H1 (cell line): ENCODE data around the gene ABCC4. TPM values are rescaled to one million over a fixed set of nuclear protein-coding genes. Genes with fewer than 3 reads are reported as not detected.

Experiments
- CTCF ChIA-PET: fragments of 300-600 bp; sonication (Branson Sonifier 250); formaldehyde crosslinking; loops from one replicate; lab custom pipeline; 2021; ENCODE audit not compliant: partially characterized antibody; lab: Charles Lee
- POLR2A ChIA-PET: fragments of 300-600 bp; sonication (Branson Sonifier 250); formaldehyde crosslinking; loops from one replicate; lab custom pipeline; 2021; ENCODE audit warnings: inconsistent platforms; ENCODE audit not compliant: partially characterized antibody; lab: Charles Lee
- DNase-seq, 2 experiments: peaks; one replicate each; pipeline versions ENCODE4 v3.0.0 to v3.0.0-alpha.2; 2010 to 2022; ENCODE audit warnings: low spot score in 2 of 2, low read depth in 1 of 2, mixed read lengths in 1 of 2
- FAIRE-seq: peaks from 2 replicates; lab custom pipeline; 2011; peaks lifted over from hg19 to GRCh38; lab: Jason Lieb, UNC
- H2AFZ ChIP-seq: 2 replicates; pipeline ENCODE4 v1.8.1; 2012; ENCODE audit warnings: low read length, inconsistent platforms
- H2AK5ac ChIP-seq: 2 replicates; pipeline ENCODE4 v1.6.1; 2013; ENCODE audit warnings: low read depth, low read length
- H2BK120ac ChIP-seq: replicated peaks from 2 replicates; pipeline ENCODE3; 2013; ENCODE audit warnings: low read depth, low read length, inconsistent platforms
- H2BK12ac ChIP-seq: 2 replicates; pipeline ENCODE4 v1.6.1; 2013; ENCODE audit warnings: low read depth, low read length
- H2BK15ac ChIP-seq: 2 replicates; pipeline ENCODE4 v1.6.1; 2013; ENCODE audit warnings: low read length
- H2BK20ac ChIP-seq: 2 replicates; pipeline ENCODE4 v1.6.1; 2013; ENCODE audit warnings: low read length
- H2BK5ac ChIP-seq: 2 replicates; pipeline ENCODE4 v1.6.1; 2013; ENCODE audit warnings: low read depth, low read length
- H3K14ac ChIP-seq: 2 replicates; pipeline ENCODE4 v1.6.1; 2013; ENCODE audit warnings: inconsistent platforms; ENCODE audit not compliant: insufficient read length
- H3K18ac ChIP-seq: 2 replicates; pipeline ENCODE4 v1.6.1; 2013; ENCODE audit warnings: low read length; ENCODE audit errors: extremely low read depth
- H3K23ac ChIP-seq: 2 replicates; pipeline ENCODE4 v1.6.1; 2013; ENCODE audit warnings: inconsistent platforms; ENCODE audit not compliant: insufficient read length
- H3K23me2 ChIP-seq: 2 replicates; pipeline ENCODE4 v1.6.1; 2013; ENCODE audit warnings: low read depth, low read length
- H3K27ac ChIP-seq: 2 replicates; pipeline ENCODE4 v1.6.1; 2011; ENCODE audit warnings: low read depth, low read length, inconsistent platforms
- H3K27me3 ChIP-seq, 4 experiments: replicated peaks in 1 of 4; 1 replicate in 1 of 4; 2 replicates in 3 of 4; pipeline versions ENCODE4 v1.6.1 to v1.8.1; 2011 to 2013; ENCODE audit warnings: low read length in 3 of 4, mild to moderate bottlenecking in 3 of 4, inconsistent platforms in 2 of 4, mixed read lengths in 2 of 4, moderate library complexity in 1 of 4; ENCODE audit not compliant: control insufficient read depth in 3 of 4, insufficient read depth in 3 of 4; ENCODE audit errors: extremely low read depth in 1 of 4
- H3K36me3 ChIP-seq, 4 experiments: 2 replicates each; pipeline versions ENCODE4 v1.6.1 to v1.8.1; 2011 to 2013; ENCODE audit warnings: mild to moderate bottlenecking in 4 of 4, low read length in 3 of 4, moderate library complexity in 2 of 4, control low read depth in 1 of 4, inconsistent platforms in 1 of 4; ENCODE audit not compliant: insufficient read depth in 4 of 4, control insufficient read depth in 2 of 4
- H3K4ac ChIP-seq: replicated peaks from 2 replicates; pipeline ENCODE3; 2013; ENCODE audit warnings: low read length, low read depth, mixed read lengths, inconsistent platforms; ENCODE audit not compliant: insufficient read length
- H3K4me1 ChIP-seq, 4 experiments: replicated peaks in 1 of 4; 1 replicate in 1 of 4; 2 replicates in 3 of 4; pipeline versions ENCODE4 v1.6.1 to v1.8.1; 2011 to 2013; ENCODE audit warnings: low read length in 3 of 4, inconsistent platforms in 2 of 4, mixed read lengths in 1 of 4; ENCODE audit not compliant: insufficient read depth in 4 of 4, control insufficient read depth in 3 of 4
- H3K4me2 ChIP-seq, 2 experiments: 2 replicates each; pipeline versions ENCODE4 v1.6.1 to v1.8.1; 2011 to 2013; ENCODE audit warnings: low read depth in 2 of 2, low read length in 2 of 2, control low read depth in 1 of 2, inconsistent platforms in 1 of 2, mild to moderate bottlenecking in 1 of 2; ENCODE audit not compliant: insufficient read depth in 1 of 2
- H3K4me3 ChIP-seq, 4 experiments: fragments of 200-600, 300-600 bp in 1 of 4; sonication (generic), shearing (Covaris generic), sonication (Bioruptor Twin) in 1 of 4; 2 replicates each; pipeline versions ENCODE4 v1.5.1 to v1.8.1; 2011 to 2016; ENCODE audit warnings: low read length in 4 of 4, low read depth in 3 of 4, control low read depth in 2 of 4, inconsistent platforms in 2 of 4, mild to moderate bottlenecking in 2 of 4, mixed read lengths in 1 of 4, moderate library complexity in 1 of 4; ENCODE audit not compliant: insufficient read depth in 2 of 4; ENCODE audit errors: extremely low read depth in 1 of 4
- H3K56ac ChIP-seq: replicated peaks from 2 replicates; pipeline ENCODE3; 2013; ENCODE audit warnings: low read depth, mild to moderate bottlenecking, mixed read lengths, low read length, inconsistent platforms; ENCODE audit not compliant: insufficient read length
- H3K79me1 ChIP-seq: 2 replicates; pipeline ENCODE4 v1.6.1; 2013; ENCODE audit warnings: low read depth, low read length, control low read depth
- H3K79me2 ChIP-seq, 2 experiments: 2 replicates each; pipeline versions ENCODE4 v1.6.1 to v1.8.1; 2012 to 2013; ENCODE audit warnings: low read length in 2 of 2, mild to moderate bottlenecking in 2 of 2, inconsistent platforms in 1 of 2; ENCODE audit not compliant: insufficient read depth in 2 of 2, control insufficient read depth in 1 of 2
- H3K9ac ChIP-seq, 4 experiments: replicated peaks in 1 of 4; 1 replicate in 1 of 4; 2 replicates in 3 of 4; pipeline versions ENCODE4 v1.6.1 to v1.8.1; 2011 to 2013; ENCODE audit warnings: low read depth in 3 of 4, low read length in 3 of 4, control low read depth in 2 of 4, mild to moderate bottlenecking in 2 of 4, moderate library complexity in 2 of 4, inconsistent platforms in 1 of 4; ENCODE audit errors: extremely low read depth in 1 of 4
- H3K9me3 ChIP-seq, 2 experiments: 2 replicates each; pipeline versions ENCODE4 v1.6.1 to v1.8.1; 2012 to 2013; ENCODE audit warnings: mild to moderate bottlenecking in 2 of 2, moderate library complexity in 2 of 2, control low read depth in 1 of 2, inconsistent platforms in 1 of 2, low read depth in 1 of 2, low read length in 1 of 2, mixed read lengths in 1 of 2; ENCODE audit not compliant: insufficient read depth in 2 of 2
- H4K20me1 ChIP-seq, 2 experiments: replicated peaks in 1 of 2; 2 replicates each; pipeline versions ENCODE3 to v1.8.1; 2011 to 2013; ENCODE audit warnings: inconsistent platforms in 2 of 2, low read length in 2 of 2, mild to moderate bottlenecking in 1 of 2; ENCODE audit not compliant: insufficient read depth in 2 of 2, control insufficient read depth in 1 of 2
- H4K5ac ChIP-seq: 2 replicates; pipeline ENCODE4 v1.6.1; 2013; ENCODE audit warnings: low read length, low read depth, mixed read lengths, inconsistent platforms; ENCODE audit not compliant: insufficient read length
- H4K8ac ChIP-seq: 2 replicates; pipeline ENCODE4 v1.8.0; 2013; ENCODE audit warnings: mild to moderate bottlenecking, moderate library complexity, low read length, inconsistent platforms; ENCODE audit not compliant: insufficient read depth; ENCODE audit errors: extremely low read depth
- H4K91ac ChIP-seq: replicated peaks from 2 replicates; pipeline ENCODE3; 2013; ENCODE audit warnings: low read length, mixed read lengths, inconsistent platforms; ENCODE audit not compliant: insufficient read length
- PHF8 ChIP-seq: fragments of 200-600 bp; sonication (generic); conservative IDR thresholded peaks from 2 replicates; pipeline ENCODE4 v1.7.1; 2012; ENCODE audit warnings: low read depth, mild to moderate bottlenecking, inconsistent platforms, low read length, moderate library complexity
- WGBS, 2 experiments: shearing (Covaris generic) in 1 of 2; methylation state at CpG; one replicate each; pipeline versions ENCODE4 v1.1.6 to v1.1.7; 2013 to 2015; ENCODE audit warnings: low lambda C conversion rate in 2 of 2, mixed read lengths in 2 of 2, inconsistent platforms in 1 of 2, low coverage in 1 of 2, missing lambda C conversion rate in 1 of 2; ENCODE audit not compliant: insufficient replicate concordance in 2 of 2, insufficient coverage in 1 of 2, insufficient read length in 1 of 2; ENCODE audit errors: extremely low coverage in 1 of 2, missing lambda C conversion rate in 1 of 2; 5-methylcytosine and 5-hydroxymethylcytosine counted together
- polyA plus RNA-seq, 7 experiments: library from polyadenylated mRNA; depleted of rRNA in 3 of 7; stranded (reverse) in 5 of 7; unstranded in 2 of 7; fragments of >200 nt in 5 of 7; fragments of 200-250 nt in 2 of 7; gene quantifications; 1 replicate in 5 of 7; 2 replicates in 1 of 7; 4 replicates in 1 of 7; pipeline versions ENCODE4 v1.2.1 to v1.2.3, GENCODE V29; 2011 to 2013; ENCODE audit warnings: missing spikeins in 2 of 7, mixed read lengths in 2 of 7
- total RNA-seq: library from RNA; stranded (reverse); fragmentation: NEBNext Ultra II Directional; extraction: Animal tissue kit (Norgen Biotek cat#: 25700); gene quantifications from 2 replicates; pipeline ENCODE4 v1.2.1, GENCODE V29; 2021
- TF ChIP-seq, protein P1 (sequence below): IDR thresholded peaks from 2 replicates; pipeline ENCODE4 v1.6.1; 2012; ENCODE audit warnings: low read length, inconsistent platforms

ABCC4 gene
- total and polyA plus RNA-seq, 2 of the 8 experiments (the other 6 are each of a cell fraction or from before 2014, with no cell fraction given), result 4.0 to 14.1 TPM

DNA sequence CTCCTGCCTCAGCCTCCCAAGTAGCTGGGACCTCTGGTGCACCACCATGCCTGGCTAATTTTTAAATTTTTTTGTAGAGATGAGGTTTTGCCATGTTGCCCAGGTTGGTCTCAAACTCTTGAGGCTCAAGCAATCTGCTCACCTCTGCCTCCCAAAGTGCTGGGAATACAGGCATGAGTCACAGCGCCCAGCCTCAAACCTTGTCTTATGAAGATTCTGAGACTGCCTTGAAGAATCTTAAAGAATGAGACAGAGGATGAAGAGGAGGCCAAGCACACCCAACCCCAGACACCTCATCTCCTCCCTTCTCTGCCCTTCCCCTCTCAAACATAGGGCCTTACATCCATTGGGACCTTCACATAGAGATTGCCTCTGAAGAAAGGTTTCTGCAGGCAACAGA lies 179.7 kb downstream of the ABCC4 start:
- Histone ChIP-seq H3K23me2 (no peaks in the 10 kb centered on the region), H3K4me2 (no peak overlapping the region), H4K20me1 (no peaks in the 10 kb centered on the region), H2BK5ac (no peak overlapping the region), H3K9ac (no peak overlapping the region), H2AFZ (no peak overlapping the region)
- TF ChIP-seq, protein P1, sequence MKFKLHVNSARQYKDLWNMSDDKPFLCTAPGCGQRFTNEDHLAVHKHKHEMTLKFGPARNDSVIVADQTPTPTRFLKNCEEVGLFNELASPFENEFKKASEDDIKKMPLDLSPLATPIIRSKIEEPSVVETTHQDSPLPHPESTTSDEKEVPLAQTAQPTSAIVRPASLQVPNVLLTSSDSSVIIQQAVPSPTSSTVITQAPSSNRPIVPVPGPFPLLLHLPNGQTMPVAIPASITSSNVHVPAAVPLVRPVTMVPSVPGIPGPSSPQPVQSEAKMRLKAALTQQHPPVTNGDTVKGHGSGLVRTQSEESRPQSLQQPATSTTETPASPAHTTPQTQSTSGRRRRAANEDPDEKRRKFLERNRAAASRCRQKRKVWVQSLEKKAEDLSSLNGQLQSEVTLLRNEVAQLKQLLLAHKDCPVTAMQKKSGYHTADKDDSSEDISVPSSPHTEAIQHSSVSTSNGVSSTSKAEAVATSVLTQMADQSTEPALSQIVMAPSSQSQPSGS, result no peak
- no peak for TF ChIP-seq PHF8
- TF ChIP-seq, all 59 proteins: peak for 0
- ChIA-PET CTCF (no interaction called here), POLR2A (no interaction called here)
- H2BK120ac ChIP-seq, result no peak overlapping the region
- H3K36me3 ChIP-seq, result no peaks in the 10 kb centered on the region
- H3K23ac ChIP-seq, result no peak overlapping the region
- no peak overlapping the region for H4K5ac ChIP-seq
- FAIRE-seq (no peak), DNase-seq (no peak)
- no peak overlapping the region for H3K4ac ChIP-seq
- no peak overlapping the region for H3K56ac ChIP-seq
- WGBS, 2 experiments, result 91% methylated on average over 1 of the region's 1 CpG; no CpG with 5 or more reads in 1 of the 2 experiments
- H3K27ac ChIP-seq, result no peak overlapping the region
- no peak overlapping the region for H2BK15ac ChIP-seq
- H3K79me1 ChIP-seq, result no peaks in the 10 kb centered on the region
- no peaks in the 10 kb centered on the region for H3K27me3 ChIP-seq
- no peak overlapping the region for H4K91ac ChIP-seq
- no peaks in the 10 kb centered on the region for H3K4me1 ChIP-seq
- no peak overlapping the region for H3K18ac ChIP-seq
- H3K9me3 ChIP-seq, result no peaks in the 10 kb centered on the region
- no peak overlapping the region for H3K4me3 ChIP-seq
- H2BK20ac ChIP-seq, result no peak overlapping the region
- H2BK12ac ChIP-seq, result no peak overlapping the region
- H4K8ac ChIP-seq, result no peak overlapping the region
- H3K79me2 ChIP-seq, result no peaks in the 10 kb centered on the region
- H2AK5ac ChIP-seq, result no peak overlapping the region
- H3K14ac ChIP-seq, result no peak overlapping the region
